Left forelimb (tissue), 1 donor: ENCODE measurements around the gene CHRNE.
"Not testable (repeated sequence)": the region's sequence is repeated elsewhere in the genome, so short reads cannot be mapped to it uniquely, and the experiment has no call there.

ENCODE experiments used
- DNase-seq: peaks from one replicate; pipeline ENCODE4 v3.0.0-alpha.2; 2018; ENCODE audit warnings: low spot score

CHRNE gene

DNA sequence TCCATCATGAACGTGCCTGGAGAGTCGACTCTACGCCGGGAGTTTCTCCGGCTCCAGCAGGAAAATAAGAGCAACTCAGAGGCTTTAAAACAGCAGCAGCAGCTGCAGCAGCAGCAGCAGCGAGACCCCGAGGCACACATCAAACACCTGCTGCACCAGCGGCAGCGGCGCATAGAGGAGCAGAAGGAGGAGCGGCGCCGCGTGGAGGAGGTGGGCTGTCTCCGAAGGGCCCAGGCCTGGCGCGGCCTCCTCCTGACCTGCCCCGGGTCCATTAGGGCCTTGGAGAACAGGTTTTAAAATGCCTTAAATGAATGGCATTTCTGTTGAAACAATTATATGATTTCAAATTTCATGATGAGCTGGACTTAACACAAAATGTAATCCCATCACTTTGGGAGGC is 15.3 kb downstream of the CHRNE start:
- no peak for DNase-seq

DNA sequence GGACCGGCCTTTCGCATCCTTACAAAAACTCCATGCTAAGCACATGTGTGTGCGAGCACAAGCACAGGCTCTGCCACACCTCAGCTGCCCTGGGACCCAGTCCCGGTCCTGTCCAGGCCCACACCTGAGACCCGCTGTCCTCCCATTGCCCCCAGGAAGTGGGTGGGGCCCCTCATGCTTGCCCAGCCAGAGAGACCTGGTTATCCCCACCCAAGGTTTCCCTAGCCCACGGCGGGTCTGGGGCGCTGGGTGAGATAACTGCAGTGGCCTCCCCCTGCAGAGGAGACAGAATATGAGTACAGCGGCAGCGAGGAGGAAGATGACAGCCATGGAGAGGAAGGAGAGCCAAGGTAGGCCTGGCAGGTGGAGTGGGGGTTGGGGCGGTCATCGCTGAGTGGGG is 16.1 kb downstream of the CHRNE start:
- no peak for DNase-seq

DNA sequence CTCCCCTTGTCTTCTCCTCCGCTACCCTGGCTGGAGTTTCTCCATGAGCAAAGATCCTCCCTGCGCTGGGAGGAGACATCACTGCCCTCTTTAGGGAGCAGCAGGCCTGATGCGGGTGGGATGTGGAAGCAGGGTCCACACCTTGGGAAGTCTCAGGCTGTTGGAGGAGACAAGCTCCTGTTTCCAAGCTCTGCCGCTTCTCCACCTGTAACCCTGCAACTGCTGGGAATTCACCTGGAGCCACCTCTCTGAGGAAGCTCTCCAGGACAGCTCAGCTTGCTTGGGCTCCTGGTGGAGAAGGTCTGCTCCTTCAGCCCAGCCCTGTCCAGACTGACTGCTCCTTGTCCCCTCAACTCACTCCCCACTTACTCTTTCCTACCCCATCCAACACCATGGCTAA is 18.4 kb downstream of the CHRNE start:
- no peak for DNase-seq

DNA sequence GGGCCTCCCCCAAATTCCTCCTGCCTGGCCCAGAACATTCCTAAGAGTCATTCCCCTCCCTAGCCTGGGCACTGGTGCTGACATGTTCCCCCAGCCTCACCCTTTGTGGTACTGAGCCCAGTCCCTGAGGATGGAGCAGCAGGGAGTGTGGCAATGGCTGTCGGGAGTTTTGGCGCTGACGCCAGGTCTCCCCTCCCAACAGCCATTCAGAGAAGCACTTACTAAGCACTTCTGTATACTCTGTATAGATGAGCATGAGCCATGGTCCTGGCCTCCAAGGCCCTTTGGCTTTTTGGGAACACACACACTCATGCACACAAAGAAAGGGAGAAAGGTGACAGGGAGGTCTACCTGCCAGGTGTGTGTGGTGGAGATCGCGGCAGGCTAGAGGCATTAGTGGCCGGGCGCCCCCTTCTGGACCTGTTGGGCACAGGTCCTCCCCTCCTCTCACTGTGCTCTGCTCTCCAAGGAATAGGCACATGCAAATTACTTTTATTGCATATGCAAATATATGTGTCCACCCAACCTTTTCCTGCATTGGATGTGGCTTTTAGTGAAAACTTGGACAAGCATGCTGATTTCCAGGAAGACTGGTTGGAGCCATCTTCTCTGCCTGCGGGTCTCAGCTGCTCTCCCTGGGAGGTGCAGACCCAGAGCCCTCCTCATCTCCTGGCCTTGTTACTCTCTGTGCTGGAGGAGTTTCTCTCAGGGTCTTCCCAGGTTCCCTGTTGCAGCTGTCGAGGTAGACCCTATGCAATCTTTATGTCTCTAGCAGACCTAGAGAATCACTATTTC is 20.9 kb downstream of the CHRNE start:
- DNase-seq = no peak

DNA sequence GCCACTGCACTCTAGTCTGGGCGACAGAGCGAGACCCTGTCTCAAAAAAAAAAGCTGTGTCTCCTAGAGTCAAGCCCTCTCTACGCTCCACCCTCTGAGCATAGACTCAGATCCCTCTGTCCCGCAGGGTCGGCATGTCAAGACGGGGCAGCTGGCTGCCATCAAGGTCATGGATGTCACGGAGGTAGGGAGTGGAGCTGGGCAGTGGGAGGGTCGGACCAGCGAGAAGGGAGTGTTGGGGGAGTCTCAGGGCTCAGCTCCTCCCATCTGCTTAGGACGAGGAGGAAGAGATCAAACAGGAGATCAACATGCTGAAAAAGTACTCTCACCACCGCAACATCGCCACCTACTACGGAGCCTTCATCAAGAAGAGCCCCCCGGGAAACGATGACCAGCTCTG is 22.0 kb downstream of the CHRNE start:
- no peak for DNase-seq

DNA sequence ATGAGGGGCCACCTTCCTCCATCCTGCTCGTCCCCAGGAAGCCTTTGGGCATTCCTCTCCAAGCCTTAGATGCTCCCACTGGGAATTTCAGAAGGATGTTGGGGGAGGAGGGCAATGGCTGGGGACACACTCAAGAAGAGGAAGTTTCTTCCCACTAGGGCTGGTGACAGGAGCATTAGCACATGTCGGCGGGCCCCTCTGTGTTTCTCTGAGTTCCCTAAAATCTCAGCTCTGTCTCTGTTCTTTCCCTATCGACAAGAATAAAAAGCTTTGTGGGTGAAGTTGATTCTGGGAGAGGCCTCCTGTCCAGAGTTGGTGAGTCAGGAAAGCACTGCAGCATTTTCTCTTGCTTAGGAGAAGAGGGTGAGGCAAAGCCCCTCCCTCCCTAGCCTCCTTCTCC is 23.3 kb downstream of the CHRNE start:
- DNase-seq = no peak

DNA sequence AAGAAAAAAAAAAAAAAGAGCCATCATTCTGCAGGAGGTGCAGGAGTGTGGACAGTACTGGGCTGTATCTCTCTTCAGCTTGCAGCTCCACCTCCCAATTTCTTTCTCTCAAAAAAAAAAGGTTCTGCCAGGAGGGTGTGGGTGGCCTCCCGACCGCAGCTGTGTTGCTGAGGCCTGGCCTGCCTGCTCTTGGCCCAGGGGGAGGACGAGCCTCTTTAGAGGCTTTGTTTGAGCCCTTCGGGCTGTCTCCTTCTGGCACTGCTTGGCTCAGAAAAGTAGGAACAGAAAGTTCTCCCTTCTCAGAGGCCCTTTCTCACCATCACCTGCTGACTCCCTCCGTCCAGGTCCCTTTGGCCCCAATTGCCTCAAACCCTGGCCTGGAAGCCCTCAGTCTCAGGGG is 25.8 kb downstream of the CHRNE start:
- DNase-seq = no peak

DNA sequence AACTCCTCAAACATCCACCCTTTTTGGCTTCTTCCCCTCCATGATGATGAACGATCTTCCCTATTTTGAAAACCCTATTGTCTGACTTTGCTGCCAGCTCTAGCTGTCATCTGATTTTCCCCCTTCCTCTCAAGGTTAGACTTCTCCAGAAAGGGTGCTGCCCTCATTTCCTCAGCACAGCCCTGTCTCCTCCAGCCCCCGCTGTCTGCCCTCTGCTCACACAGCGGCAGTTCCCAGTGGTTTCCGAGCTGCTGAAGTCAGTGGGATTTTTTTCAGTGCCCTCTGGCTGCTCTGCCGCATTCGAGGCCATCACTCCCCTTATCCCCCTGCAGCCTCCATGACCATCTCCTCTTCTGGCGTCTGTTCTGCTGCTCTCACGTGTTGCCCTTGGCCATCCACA is 30.1 kb downstream of the CHRNE start:
- no peak for DNase-seq

DNA sequence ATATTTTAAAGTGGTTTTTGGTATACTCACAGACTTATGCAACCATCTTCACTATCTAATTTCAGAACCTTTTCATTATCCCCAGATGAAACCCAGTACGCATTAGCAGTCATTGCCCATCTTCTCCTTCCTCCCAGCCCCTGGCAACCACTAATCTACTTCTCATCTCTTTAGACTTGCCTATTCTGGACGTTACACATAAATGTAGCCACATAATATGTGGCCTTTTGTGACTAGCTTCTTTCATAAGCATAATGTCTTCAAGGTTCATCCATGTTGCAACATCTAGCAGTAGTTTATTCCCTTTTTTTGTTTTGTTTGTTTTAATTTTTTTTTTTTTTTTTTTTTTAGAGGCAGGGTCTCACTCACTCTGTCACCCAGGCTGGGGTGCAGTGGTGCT is 32.0 kb downstream of the CHRNE start:
- no peak for DNase-seq

DNA sequence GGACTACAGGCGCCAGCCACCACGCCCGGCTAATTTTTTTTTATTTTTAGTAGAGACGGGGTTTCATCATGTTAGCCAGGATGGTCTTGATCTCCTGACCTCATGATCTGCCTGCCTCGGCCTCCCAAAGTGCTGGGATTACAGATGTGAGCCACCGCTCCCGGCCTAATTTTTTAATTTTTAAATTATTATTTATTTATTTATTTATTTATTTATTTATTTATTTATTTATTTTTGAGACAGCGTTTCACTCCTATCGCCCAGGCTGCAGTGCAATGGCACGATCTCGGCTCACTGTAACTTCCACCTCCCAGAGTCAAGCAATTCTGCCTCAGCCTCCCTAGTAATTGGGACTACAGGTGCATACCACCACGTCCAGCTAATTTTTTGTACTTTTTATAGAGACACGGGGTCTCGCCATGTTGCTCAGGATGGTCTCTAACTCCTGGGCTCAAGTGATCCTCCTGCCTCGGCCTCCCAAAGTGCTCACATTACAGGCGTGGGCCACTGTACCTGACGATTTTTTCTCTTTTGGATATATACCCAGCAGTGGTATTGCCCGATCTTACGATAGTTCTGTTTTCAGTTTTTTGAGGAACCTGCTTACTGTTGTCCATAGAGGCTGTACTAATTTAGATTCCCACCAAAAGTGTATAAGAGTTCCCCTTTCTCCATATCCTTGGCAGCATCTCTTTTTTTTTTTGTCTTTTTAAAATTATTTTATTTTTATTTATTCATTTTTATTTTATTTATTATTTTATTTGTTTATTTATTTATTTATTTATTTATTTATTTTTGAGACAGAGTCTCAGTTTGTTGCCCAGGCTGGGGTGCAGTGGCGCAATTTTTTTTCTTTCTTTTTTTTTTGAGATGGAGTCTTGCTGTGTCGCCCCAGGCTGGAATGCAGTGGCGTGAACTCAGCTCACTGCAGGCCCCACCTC is 33.6 kb downstream of the CHRNE start:
- not testable (repeated sequence) for DNase-seq

DNA sequence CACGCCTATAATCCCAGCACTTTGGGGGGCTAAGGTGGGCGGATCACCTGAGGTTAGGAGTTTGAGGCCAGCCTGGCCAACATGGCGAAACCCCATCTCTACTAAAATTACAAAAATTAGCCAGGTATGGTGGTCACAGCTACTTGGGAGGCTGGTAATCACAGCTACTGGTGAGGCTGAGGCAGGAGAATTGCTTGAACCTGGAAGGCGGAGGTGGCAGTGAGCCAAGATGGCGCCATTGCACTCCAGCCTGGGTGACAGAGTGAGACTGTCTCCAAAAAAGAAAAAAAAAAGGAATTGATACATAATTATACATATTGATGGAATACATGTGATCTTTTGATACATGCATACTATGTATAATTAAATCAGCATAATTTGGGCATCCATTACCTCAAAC is 35.4 kb downstream of the CHRNE start:
- DNase-seq = not testable (repeated sequence)

DNA sequence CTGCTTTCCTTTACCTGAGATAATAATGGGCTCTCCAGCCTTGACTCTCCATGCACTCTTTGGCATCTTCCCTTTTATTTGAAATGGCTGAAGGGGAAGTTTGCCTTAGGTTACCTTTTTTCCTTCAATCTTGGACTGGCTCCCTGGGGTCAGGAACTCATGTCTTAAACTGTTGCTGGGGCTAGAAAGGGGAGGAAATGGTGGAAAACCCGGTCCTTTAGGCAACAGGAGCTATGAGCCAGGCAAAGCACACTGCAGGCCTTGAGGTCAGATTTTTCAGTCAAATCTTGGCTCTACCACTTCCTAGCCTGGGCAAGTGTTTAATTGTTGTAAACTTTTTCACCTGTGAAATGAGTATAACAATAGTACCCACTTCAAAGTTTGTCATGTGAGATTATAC is 39.6 kb downstream of the CHRNE start:
- DNase-seq = no peak

DNA sequence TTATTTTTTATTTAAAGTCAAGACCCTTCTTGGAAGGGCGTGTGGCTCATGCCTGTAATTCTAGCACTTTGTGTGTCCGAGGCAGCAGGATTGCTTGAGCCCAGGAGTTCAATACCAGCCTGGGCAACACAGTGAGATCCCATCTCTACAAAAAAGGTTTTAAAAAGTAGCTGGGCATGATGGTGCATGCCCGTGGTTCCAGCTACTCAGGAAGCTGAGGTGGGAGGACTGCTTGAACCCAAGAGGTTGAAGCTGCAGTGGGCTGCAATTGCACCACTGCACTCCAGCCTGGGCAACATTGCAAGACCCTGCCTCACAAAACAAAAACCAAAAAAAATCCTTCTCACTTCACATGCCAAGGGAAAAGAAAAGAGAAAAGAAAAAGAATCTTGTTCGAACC is 40.2 kb downstream of the CHRNE start:
- DNase-seq = no peak

DNA sequence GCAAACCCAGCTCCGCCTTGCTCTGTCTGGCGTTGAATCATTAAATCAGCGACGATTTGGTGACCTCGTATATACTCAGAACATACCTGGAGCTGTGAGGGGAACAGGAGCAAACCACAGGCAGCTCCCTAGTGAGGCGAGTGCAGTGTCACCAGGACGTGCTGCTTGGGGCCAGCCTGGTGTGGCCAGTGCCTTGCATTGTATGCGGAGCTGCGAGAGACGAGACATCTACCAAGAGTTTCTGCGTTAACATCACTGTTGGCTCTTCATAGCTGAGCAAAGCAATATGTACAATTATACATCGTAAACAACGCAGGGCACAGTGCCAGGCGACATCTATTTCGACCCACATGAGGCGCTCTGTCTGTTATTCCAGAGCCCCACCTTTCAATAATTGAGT is 41.8 kb downstream of the CHRNE start:
- DNase-seq = no peak

DNA sequence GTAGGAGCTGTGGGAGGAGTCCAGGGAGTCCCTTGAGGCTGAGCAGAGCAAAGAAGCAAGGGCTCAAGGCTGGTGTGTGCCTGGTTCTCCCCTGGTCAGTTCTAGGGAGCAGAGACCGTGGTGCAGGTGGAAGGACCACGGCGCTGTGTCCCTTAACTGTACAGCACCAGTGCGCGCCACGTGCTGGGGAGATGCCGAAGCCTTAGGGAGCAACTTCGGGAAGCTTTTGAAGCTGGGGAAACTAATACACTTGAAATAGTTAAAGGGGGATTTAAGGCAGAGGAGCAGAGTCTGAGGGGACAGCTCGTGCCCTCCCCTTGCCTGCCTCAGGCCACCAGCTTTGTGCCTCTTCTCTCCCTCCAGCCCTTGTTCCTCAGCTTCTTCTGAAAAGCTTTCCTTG is 42.2 kb downstream of the CHRNE start:
- DNase-seq = no peak

DNA sequence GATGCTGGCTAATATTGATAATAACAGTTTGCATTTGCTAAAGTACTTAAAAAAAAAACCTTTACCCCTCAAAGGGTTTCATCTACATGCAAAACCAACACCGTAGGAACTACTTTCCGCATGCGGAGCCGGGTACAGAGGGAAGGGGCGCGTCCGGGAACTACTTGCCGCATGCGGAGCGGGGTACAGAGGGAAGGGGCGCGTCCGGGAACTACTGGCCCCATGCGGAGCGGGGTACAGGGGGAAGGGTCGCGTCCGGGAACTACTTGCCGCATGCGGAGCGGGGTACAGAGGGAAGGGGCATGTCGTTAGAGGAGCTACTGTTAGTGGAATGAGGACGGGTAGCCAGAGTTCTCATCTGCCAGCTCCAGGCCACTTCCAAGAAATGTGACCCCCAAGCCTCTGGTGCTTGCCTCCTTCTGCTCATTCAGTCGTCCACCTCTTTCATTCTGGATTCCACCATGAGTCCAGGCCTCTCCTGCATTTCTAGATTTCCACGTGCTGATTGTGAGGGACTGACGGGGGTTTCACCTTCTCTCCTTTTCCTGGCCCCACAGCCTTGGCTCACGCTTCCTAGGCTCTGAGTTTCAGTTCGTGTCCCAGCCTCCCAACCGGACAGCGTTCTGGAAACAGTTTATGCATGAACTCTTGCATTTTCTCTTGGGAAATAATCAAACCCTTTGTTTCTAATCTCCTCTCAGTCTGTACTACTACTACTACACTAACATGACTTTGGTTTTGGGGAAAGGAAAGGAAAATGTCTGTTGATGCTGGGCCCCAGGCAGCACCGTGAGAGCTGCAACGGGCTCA is 42.9 kb downstream of the CHRNE start:
- DNase-seq = no peak

DNA sequence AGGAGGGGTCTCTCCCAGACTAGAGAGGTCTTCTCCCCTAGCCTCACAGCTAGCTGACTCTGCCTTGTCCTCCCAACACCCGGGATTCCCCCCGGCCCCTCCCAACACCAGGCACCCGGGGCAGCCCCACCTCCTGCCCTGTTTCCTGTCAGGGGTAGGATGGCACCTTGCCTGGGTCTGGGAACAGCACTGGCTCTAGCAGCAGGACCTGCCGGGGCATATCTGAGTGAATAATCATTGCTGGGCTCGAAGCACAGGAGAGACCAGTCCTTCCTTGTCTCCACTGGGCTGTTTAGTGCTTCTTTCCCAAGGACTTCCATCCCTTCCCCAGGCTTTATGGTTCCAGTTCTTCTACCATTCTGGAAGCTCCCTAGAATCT is 44.0 kb downstream of the CHRNE start:
- no peak for DNase-seq

DNA sequence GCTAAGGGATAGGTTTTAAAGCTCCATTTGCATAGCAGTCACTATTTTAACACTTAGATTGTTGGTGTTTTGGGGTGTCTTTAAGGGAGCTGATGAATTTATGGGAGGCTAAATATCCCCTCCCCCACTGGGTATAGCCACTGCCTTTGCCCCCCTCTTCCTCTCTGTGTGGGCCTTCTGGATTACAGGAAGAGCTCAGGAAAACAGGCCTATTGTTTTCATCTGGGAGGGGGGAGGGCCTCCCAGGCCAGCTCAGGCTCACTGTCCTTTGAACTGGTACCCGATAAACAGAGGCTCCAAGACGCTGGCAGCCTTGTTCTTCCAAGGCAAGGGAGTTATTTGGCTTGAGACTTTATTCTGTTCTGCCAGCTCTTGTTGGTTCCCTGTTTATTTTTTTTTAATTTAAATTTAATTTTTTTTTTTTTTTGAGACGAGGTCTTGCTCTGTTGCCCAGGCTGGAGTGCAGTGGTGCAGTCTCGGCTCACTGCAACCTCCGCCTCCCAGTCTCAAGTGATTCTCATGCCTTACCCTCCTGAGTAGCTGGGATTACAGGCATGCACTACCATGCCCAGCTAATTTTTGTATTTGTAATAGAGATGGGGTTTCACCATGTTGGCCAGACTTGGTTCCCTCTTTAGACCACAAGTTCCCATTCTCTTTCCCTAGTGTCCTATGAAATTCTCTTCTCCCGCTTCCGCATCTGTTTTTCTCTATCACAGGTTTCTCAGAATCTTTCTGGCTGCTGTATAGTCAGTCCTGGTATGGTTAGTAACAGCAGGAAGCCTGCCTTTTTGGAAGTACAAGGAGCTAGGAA is 44.6 kb downstream of the CHRNE start:
- DNase-seq = no peak

DNA sequence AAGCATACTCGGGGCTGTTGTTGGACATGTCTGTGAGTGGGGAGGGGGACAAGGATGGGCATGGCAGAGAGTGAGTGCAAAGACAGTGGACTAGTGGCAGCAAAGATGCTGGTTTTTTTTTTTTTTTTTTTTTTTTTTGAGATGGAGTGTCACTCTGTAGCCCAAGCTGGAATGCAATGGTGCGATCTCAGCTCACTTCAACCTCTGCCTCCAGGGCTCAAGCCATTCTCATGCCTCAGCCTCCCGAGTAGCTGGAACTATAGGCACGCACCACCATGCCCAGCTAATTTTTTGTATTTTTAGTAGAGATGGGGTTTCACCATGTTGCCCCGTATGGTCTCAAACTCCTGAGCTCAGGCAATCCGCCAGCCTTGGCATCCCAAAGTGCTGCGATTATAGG is 45.6 kb downstream of the CHRNE start:
- DNase-seq = not testable (repeated sequence)

DNA sequence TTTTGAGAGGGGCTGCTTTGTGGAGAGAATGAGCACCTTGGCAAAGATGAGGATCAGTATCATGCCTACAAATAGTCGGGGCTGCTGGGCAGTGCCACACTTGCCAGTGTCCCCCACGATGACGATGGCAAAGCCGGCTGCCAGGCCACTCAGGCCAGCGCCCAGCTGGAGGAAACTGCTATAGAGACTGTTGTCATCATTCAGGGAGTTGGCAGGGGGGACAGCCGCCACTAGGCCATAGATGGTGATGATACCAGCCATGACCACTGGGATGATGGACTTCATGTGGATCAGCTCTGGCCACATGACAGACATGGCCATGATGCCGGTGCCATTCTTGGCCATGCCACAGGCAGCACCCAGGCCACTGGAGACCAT is 46.0 kb downstream of the CHRNE start:
- DNase-seq = no peak

DNA sequence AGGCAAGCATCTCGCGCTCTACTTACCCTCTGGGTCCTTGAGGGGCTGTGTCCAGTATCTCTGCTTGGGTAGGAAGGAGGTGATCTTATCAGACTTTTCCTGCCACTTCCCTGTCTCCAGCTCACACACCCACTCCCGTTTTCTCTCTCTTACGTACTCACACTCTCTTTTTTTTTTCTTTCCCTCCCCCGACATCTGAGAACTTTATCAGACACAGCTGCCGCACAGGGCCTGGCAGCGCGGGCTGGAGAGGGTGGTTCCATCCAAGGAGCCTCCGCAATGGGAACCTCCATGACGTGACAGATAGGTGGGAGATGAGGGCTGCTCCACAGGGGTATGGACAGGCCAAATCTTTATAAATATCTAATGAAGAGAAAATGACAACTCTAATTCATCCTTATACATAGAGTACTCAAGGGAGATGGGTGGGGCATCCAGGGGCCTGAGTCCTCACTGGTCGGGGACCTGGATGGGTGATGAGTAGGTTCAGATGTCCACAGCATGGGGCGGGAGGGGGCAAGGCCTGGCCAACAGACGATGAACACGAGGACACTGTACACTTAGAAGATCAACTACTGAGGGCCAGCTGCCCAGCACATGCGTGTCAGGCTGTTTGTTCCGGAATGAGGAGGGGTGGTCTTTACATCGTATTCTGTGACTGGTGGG is 46.5 kb downstream of the CHRNE start:
- no peak for DNase-seq
